Measurements from ENCODE around the gene ATAD3B.

GRCh38 chr1:1452882-1453281 lies 18.7 kb upstream of the ATAD3B start:
- TF ChIP-seq EZH2 (IDR thresholded peaks at IDR 0.05; ENCODE audit: insufficient read depth, poor library complexity, severe bottlenecking) (no peak), EZH2phosphoT487 (IDR thresholded peaks at IDR 0.05; ENCODE audit: insufficient read depth, low read depth) (no peak)
